H1 (cell line): ENCODE measurements around the gene STIMATE. TPM values are rescaled to one million over a fixed set of nuclear protein-coding genes. Genes with fewer than 3 reads are reported as not detected.

ENCODE experiments used
- NRF1 ChIP-seq: IDR thresholded peaks from 2 replicates; pipeline ENCODE4 v1.6.1; 2011; ENCODE audit warnings: mild to moderate bottlenecking, low read depth, low read length, improper control_type of control experiment
- POLR2A ChIP-seq, 2 experiments: IDR thresholded peaks; 1 replicate in 1 of 2; 2 replicates in 1 of 2; pipeline ENCODE4 v1.6.1; 2011; ENCODE audit warnings: low read depth in 2 of 2, low read length in 2 of 2, mild to moderate bottlenecking in 2 of 2; ENCODE audit errors: control extremely low read depth in 1 of 2
- SIRT6 ChIP-seq: IDR thresholded peaks from one replicate; pipeline ENCODE4 v1.7.1; 2012; ENCODE audit warnings: low read length, inconsistent platforms
- USF2 ChIP-seq: IDR thresholded peaks from 2 replicates; pipeline ENCODE4 v1.6.1; 2011; ENCODE audit warnings: low read length, improper control_type of control experiment
- polyA plus RNA-seq, 7 experiments: library from polyadenylated mRNA; depleted of rRNA in 3 of 7; stranded (reverse) in 5 of 7; unstranded in 2 of 7; fragments of >200 nt in 5 of 7; fragments of 200-250 nt in 2 of 7; gene quantifications; 1 replicate in 5 of 7; 2 replicates in 1 of 7; 4 replicates in 1 of 7; pipeline versions ENCODE4 v1.2.1 to v1.2.3, GENCODE V29; 2011 to 2013; ENCODE audit warnings: missing spikeins in 2 of 7, mixed read lengths in 2 of 7
- total RNA-seq: library from RNA; stranded (reverse); fragmentation: NEBNext Ultra II Directional; extraction: Animal tissue kit (Norgen Biotek cat#: 25700); gene quantifications from 2 replicates; pipeline ENCODE4 v1.2.1, GENCODE V29; 2021

The STIMATE gene
- total and polyA plus RNA-seq, 2 of the 8 experiments (the other 6 are each of a cell fraction or from before 2014, with no cell fraction given), result 17.5 to 22.1 TPM

GRCh38 chr3:52879090-52879489 lies 18.3 kb downstream of the STIMATE start (continued):
- TF ChIP-seq USF2, result no peak
- no peak for TF ChIP-seq POLR2A (IDR thresholded peaks at IDR 0.05; ENCODE audit: control extremely low read depth in 1 of 2, low read depth in 2 of 2, low read length in 2 of 2)
- TF ChIP-seq NRF1, result no peak
- no peak for TF ChIP-seq SIRT6
